Lung (tissue), 16 donors: ENCODE data around the gene UBE2Q1. TPM values are rescaled to one million over a fixed set of nuclear protein-coding genes. Genes with fewer than 3 reads are reported as not detected.

Experiments used
- ATAC-seq: fragments of 200-7000 bp; cut with Tn5 transposase; one replicate; pipeline ENCODE4 v1.9.1; 2020; ENCODE audit warnings: moderate number of reproducible peaks; ENCODE audit not compliant: insufficient read depth, low FRiP score
- DNase-seq, 3 donors: peaks; one replicate each; pipeline ENCODE4 v3.0.0-alpha.2; 2013 to 2017
- H3K27ac ChIP-seq, 2 donors: one replicate each; pipeline ENCODE4 v1.5.1; 2013; ENCODE audit warnings: mild to moderate bottlenecking in 2 of 2, moderate library complexity in 2 of 2, control low read depth in 1 of 2, inconsistent platforms in 1 of 2, low read depth in 1 of 2, low read length in 1 of 2
- H3K27me3 ChIP-seq, 3 donors: one replicate each; pipeline ENCODE4 v1.5.1; 2013; ENCODE audit warnings: low read length in 2 of 3; ENCODE audit not compliant: control insufficient read depth in 3 of 3, insufficient read depth in 3 of 3
- H3K36me3 ChIP-seq, 4 donors: one replicate each; pipeline ENCODE4 v1.5.1; 2013; ENCODE audit warnings: low read length in 4 of 4, mild to moderate bottlenecking in 1 of 4, moderate library complexity in 1 of 4; ENCODE audit not compliant: control insufficient read depth in 4 of 4, insufficient read depth in 4 of 4
- H3K4me1 ChIP-seq, 5 donors: one replicate each; pipeline ENCODE4 v1.5.1; 2013; ENCODE audit warnings: low read length in 5 of 5, mild to moderate bottlenecking in 2 of 5, moderate library complexity in 1 of 5; ENCODE audit not compliant: control insufficient read depth in 5 of 5, insufficient read depth in 5 of 5
- H3K4me3 ChIP-seq: one replicate; pipeline ENCODE4 v1.5.1; 2013; ENCODE audit warnings: mild to moderate bottlenecking, control low read depth, moderate library complexity
- H3K9ac ChIP-seq, 2 donors: one replicate each; pipeline ENCODE4 v1.5.1; 2013; ENCODE audit warnings: low read length in 2 of 2, control low read depth in 1 of 2; ENCODE audit not compliant: insufficient read depth in 1 of 2
- H3K9me3 ChIP-seq, 4 donors: one replicate each; pipeline ENCODE4 v1.5.1; 2013; ENCODE audit warnings: low read length in 3 of 4, mild to moderate bottlenecking in 1 of 4, moderate library complexity in 1 of 4; ENCODE audit not compliant: control insufficient read depth in 4 of 4, insufficient read depth in 3 of 4
- WGBS, 2 donors: extraction: QIAGEN DNeasy Blood & Tissue Kit; methylation state at CpG; one replicate each; pipeline ENCODE4 v1.1.7; 2013; 5-methylcytosine and 5-hydroxymethylcytosine counted together
- long read RNA-seq, 5 donors: transcript quantifications; one replicate each; lab custom pipeline, GENCODE V29; 2026
- polyA plus RNA-seq, 2 donors: library from polyadenylated mRNA; stranded (reverse); fragments of 200-250 nt; gene quantifications; one replicate each; pipeline ENCODE4 v1.2.1, GENCODE V29; 2013
- total RNA-seq, 2 donors: library from RNA; depleted of rRNA in 1 of 2; stranded (reverse); fragments of >200 nt in 1 of 2; gene quantifications; one replicate each; pipeline ENCODE4 v1.2.1, GENCODE V29; 2014 to 2021
- TF ChIP-seq, protein P1 (sequence below): IDR thresholded peaks from 2 replicates; pipeline ENCODE4 v1.5.1; 2012; ENCODE audit warnings: mild to moderate bottlenecking; ENCODE audit errors: control extremely low read depth, extremely low read depth
- donor health status: control.
- donor health status: control.
- donor health status: Bipolar disorder and iron deficiency.
- donor health status: healthy.
- donor health status: DM: yes; HTN: yes; CAD: no.

UBE2Q1 gene
- total RNA-seq (10 to 100 TPM; 38.6 to 87.3 TPM), polyA plus RNA-seq (10 to 100 TPM; 34.3 to 47.9 TPM)
- long read RNA-seq, donor 1, transcript UBE2Q1-201 (13 exons, 3,210 nt): major isoform, 27 of 45 reads
- long read RNA-seq, donor 1, partial matches to known transcripts: 18 of 45 reads
- long read RNA-seq, donor 1, other reads (novel, unspliced or antisense): 0 of 45 reads
- long read RNA-seq, donor 2, partial matches to known transcripts: 9 of 12 reads
- long read RNA-seq, donor 2, other reads (novel, unspliced or antisense): 0 of 12 reads
- long read RNA-seq, donor 3, transcript UBE2Q1-201 (13 exons, 3,210 nt): major isoform, 5 of 12 reads
- long read RNA-seq, donor 3, partial matches to known transcripts: 7 of 12 reads
- long read RNA-seq, donor 3, other reads (novel, unspliced or antisense): 0 of 12 reads
- long read RNA-seq, donor 4, transcript UBE2Q1-201 (13 exons, 3,210 nt): major isoform, 5 of 17 reads
- long read RNA-seq, donor 4, partial matches to known transcripts: 12 of 17 reads
- long read RNA-seq, donor 4, other reads (novel, unspliced or antisense): 0 of 17 reads
- long read RNA-seq, donor 5, transcript UBE2Q1-201 (13 exons, 3,210 nt): major isoform, 14 of 41 reads
- long read RNA-seq, donor 5, partial matches to known transcripts: 27 of 41 reads
- long read RNA-seq, donor 5, other reads (novel, unspliced or antisense): 0 of 41 reads

DNA sequence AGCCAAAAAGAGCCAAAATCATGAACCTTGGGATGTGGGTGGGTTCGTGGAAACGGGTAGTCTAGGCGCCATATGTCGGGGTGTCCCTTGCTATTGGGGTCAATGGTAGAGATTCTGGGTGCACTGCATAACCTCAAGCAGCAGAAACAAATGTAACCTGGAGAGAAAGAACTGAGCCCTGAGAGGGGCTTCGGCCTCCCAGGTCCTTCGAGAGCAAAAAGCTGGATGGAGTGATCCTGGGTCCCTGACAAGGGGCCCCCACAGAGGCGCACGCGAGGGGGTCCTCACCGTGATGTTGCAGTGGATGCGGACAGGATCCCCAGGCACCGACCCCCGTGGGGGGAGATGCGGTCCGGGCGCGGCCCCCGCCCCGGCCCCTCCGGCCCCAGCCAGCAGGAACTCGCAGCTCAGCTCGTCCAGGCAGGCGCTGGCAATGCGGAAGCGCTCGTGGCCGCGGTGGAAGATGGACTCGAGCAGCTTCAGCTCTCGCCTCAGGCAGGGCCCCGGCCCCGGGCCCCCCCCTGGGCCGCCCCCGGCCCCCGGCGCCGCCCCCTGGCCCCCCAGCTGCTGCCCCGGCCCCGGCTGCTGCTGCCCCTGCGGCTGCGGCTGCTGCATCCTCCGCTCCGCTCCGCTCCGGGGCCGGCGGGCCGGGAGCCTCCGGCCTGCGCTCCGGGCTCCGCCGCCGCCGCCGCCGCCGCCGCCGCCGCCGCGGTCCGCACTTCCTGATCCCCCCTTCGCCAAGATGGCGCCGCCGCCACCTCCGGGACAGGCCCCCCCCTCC, at the start of gene UBE2Q1:
UBE2Q1 (minus strand) TSS at position 724 of the 781 bp plus-strand sequence; CDS start at position 615, 109 bp downstream.
- Histone ChIP-seq H3K9ac (peak within 1 kb of the TSS; percentile 60 to 83), H3K36me3 (peaks cover 15 to 27% (median 25%) of the 10 kb centered on the region in 4 donors), H3K27me3 (no peaks in the 10 kb centered on the region), H3K9me3 (no peaks in the 10 kb centered on the region), H3K27ac (peak within 1 kb of the TSS; percentile 83 to 90), H3K4me3 (peak within 1 kb of the TSS; percentile 75), H3K4me1 (peaks cover 10 to 24% (median 17%) of the 10 kb centered on the region in 5 donors)
- DNase-seq: peak in 2 of 3 donors; percentile 33 to 45
- WGBS, 2 donors: 0 to 1% methylated on average over 42 to 69 of the region's 69 CpGs
- no peak for ATAC-seq
- TF ChIP-seq, protein P1, sequence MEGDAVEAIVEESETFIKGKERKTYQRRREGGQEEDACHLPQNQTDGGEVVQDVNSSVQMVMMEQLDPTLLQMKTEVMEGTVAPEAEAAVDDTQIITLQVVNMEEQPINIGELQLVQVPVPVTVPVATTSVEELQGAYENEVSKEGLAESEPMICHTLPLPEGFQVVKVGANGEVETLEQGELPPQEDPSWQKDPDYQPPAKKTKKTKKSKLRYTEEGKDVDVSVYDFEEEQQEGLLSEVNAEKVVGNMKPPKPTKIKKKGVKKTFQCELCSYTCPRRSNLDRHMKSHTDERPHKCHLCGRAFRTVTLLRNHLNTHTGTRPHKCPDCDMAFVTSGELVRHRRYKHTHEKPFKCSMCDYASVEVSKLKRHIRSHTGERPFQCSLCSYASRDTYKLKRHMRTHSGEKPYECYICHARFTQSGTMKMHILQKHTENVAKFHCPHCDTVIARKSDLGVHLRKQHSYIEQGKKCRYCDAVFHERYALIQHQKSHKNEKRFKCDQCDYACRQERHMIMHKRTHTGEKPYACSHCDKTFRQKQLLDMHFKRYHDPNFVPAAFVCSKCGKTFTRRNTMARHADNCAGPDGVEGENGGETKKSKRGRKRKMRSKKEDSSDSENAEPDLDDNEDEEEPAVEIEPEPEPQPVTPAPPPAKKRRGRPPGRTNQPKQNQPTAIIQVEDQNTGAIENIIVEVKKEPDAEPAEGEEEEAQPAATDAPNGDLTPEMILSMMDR: no peak

DNA sequence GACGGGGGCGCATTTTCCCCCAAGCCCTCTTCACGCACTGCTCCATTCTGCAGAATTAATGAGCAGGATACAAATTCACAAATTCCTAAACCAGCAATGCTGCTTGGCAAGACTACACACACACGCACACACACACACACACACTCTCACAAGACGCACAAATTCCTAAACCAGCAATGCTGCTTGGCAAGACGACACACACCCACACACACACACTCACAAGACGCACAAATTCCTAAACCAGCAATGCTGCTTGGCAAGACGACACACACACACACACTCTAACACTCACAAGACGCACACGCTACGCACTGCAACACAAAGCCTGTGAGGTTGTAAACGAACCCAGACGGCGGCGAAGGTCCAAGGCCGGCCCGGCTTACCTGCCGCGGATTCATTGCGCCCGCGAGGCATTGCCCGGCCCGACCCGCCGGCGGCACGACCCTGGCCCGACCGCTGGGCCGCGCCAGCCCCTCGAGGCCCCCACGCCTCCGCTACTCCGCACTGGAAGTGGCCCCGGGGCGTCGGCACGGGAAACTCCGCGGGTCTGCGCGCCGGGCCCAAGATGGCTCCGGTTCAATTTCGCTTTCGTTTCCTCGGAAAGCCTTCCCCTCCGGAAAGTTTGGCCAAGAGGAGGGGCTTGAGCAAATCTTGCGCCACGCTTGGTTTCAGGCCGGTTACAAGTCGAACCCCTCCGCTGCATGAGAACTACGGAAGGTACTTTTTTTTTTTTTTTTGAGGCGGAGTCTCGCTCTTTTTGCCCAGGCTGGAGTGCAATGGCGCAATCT, 49.3 kb upstream of the UBE2Q1 start, which contains the start of gene ADAR:
ADAR (minus strand) TSS at position 578 of the 788 bp plus-strand sequence; CDS start at position 398, 180 bp downstream.
- H3K4me1 ChIP-seq: peaks cover 0 to 17% (median 15%) of the 10 kb centered on the region in 5 donors
- peak within 1 kb of the TSS; percentile 84 for H3K4me3 ChIP-seq
- H3K27ac ChIP-seq: peak within 1 kb of the TSS; percentile 96
- peaks cover 0 to 4% (median 0%) of the 10 kb centered on the region in 4 donors for H3K36me3 ChIP-seq
- TF ChIP-seq, protein P1: no peak
- no peaks in the 10 kb centered on the region for H3K9me3 ChIP-seq
- peak within 1 kb of the TSS; percentile 88 to 98 for H3K9ac ChIP-seq
- H3K27me3 ChIP-seq: no peaks in the 10 kb centered on the region
- WGBS, 2 donors: 0% methylated on average over 59 of the region's 59 CpGs
- ATAC-seq: peak; percentile 90
- peak; percentile 96 to 99 (median 99) for DNase-seq

DNA sequence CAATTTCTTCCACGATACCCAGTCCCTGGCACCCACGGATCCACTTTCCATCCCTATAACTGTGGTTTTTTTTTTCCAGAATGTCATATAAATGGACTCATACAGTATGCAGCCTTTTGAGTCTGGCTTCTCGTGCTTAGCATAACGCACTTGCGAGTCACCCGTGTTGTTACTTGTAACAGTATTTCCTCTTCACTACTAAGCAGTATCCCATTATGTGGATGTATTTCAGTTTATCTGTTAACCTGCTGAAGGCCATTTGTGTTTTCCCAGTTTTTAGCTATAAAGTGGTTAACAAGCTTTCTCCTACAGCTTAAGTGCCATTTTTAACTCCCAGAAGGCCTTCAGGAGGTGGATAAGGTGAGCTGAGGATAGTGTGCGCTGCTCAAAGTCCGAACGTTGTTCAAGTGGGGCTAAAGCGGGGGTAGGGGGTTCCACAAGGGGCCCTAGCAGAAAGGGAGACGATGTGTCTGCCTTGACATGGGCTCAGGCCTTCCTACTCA, 48.7 kb upstream of the UBE2Q1 start:
- DNase-seq: peak in 1 of 3 donors; percentile 28
- 3 to 7% methylated on average over 11 of the region's 11 CpGs for WGBS, 2 donors
- peaks cover 0 to 5% (median 2%) of the 10 kb centered on the region in 4 donors for H3K36me3 ChIP-seq
- ATAC-seq: no peak
- H3K4me1 ChIP-seq: peaks cover 0 to 17% (median 15%) of the 10 kb centered on the region in 5 donors
- peak overlapping the region; percentile 88 to 98 for H3K9ac ChIP-seq
- TF ChIP-seq, protein P1: no peak
- peak overlapping the region; percentile 84 for H3K4me3 ChIP-seq
- H3K27ac ChIP-seq: peak overlapping the region; percentile 96
- H3K9me3 ChIP-seq: no peaks in the 10 kb centered on the region
- H3K27me3 ChIP-seq: no peaks in the 10 kb centered on the region
